Measurements from ENCODE around the gene CHST13.

DNA sequence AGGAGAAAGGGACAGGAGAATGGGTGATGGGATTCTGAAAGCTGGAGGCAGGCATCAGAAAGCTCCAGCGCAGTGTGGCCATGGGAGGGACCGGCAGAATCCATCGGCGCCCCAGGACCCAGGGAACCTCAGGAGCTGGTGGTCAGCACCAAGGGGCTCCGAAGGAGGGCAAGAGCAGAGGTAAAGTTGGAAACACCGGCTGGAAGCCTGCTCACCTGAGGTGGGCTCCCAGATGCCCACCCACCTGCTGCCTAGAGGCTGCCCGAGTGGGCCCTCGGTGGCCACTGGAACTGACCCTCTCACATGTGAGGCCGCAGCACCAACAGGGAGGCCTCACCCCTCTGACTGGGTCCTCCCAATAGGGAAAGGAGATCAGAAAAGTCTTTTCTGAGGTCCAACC, 38.0 kb upstream of the CHST13 start:
- TF ChIP-seq EZH2 (IDR thresholded peaks at IDR 0.05; ENCODE audit: borderline replicate concordance, low read depth, low read length, severe bottlenecking) = no peak
- TF ChIP-seq, protein P1, sequence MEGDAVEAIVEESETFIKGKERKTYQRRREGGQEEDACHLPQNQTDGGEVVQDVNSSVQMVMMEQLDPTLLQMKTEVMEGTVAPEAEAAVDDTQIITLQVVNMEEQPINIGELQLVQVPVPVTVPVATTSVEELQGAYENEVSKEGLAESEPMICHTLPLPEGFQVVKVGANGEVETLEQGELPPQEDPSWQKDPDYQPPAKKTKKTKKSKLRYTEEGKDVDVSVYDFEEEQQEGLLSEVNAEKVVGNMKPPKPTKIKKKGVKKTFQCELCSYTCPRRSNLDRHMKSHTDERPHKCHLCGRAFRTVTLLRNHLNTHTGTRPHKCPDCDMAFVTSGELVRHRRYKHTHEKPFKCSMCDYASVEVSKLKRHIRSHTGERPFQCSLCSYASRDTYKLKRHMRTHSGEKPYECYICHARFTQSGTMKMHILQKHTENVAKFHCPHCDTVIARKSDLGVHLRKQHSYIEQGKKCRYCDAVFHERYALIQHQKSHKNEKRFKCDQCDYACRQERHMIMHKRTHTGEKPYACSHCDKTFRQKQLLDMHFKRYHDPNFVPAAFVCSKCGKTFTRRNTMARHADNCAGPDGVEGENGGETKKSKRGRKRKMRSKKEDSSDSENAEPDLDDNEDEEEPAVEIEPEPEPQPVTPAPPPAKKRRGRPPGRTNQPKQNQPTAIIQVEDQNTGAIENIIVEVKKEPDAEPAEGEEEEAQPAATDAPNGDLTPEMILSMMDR (IDR thresholded peaks at IDR 0.05; ENCODE audit: borderline replicate concordance, extremely low read depth, low read length, poor library complexity, severe bottlenecking) = no peak
